BLaER1 treated with 17β-estradiol and CSF1 and Interleukin-3, amounts not matched to agents 10 nM and 100 nM (cell line): ENCODE data around the gene SSH2.

Source experiments
- H3K27ac ChIP-seq, 11 experiments: shearing (Covaris generic); formaldehyde crosslinking; 2 replicates each; pipeline ENCODE4 v1.8.1; 2022
- H3K27me3 ChIP-seq, 11 experiments: shearing (Covaris generic); formaldehyde crosslinking; 2 replicates each; pipeline ENCODE4 v1.8.1; 2022
- H3K36me3 ChIP-seq, 11 experiments: shearing (Covaris generic); formaldehyde crosslinking; 2 replicates each; pipeline ENCODE4 v1.8.1; 2022
- H3K4me1 ChIP-seq, 10 experiments: shearing (Covaris generic); formaldehyde crosslinking; 2 replicates each; pipeline ENCODE4 v1.8.1; 2022
- H3K4me2 ChIP-seq, 11 experiments: shearing (Covaris generic); formaldehyde crosslinking; 2 replicates each; pipeline ENCODE4 v1.8.1; 2022
- H3K4me3 ChIP-seq, 10 experiments: shearing (Covaris generic); formaldehyde crosslinking; 2 replicates each; pipeline ENCODE4 v1.8.1; 2022
- H3K9ac ChIP-seq, 11 experiments: shearing (Covaris generic); formaldehyde crosslinking; 2 replicates each; pipeline ENCODE4 v1.8.1; 2022
- H3K9me3 ChIP-seq, 11 experiments: shearing (Covaris generic); formaldehyde crosslinking; replicated peaks in 1 of 11; 2 replicates each; pipeline ENCODE4 v1.8.1; 2022
- H4K20me1 ChIP-seq, 11 experiments: shearing (Covaris generic); formaldehyde crosslinking; 2 replicates each; pipeline ENCODE4 v1.8.1; 2022
- Cebpa-rat ChIP-seq, 11 experiments: shearing (Covaris generic); IDR thresholded peaks; 2 replicates each; pipeline ENCODE4 v1.8.1; 2022

SSH2 gene

GRCh38 chr17:29642171-29642611 lies 287.8 kb downstream of the SSH2 start:
- H3K9me3 ChIP-seq = no peaks in the 10 kb centered on the region
- H4K20me1 ChIP-seq = peaks cover 0 to 33% (median 0%) of the 10 kb centered on the region in 11 experiments; a peak in 5 of 22 replicates
- peaks cover 32 to 89% (median 57%) of the 10 kb centered on the region in 11 experiments for H3K36me3 ChIP-seq
- H3K4me2 ChIP-seq = peak overlapping the region; percentile 72 to 92 (median 86)
- peak overlapping the region in 10 of 11 experiments; percentile 35 to 82 (median 66); a peak in 19 of 22 replicates for H3K9ac ChIP-seq
- TF ChIP-seq Cebpa-rat (IDR thresholded peaks at IDR 0.05) = no peak
- H3K4me3 ChIP-seq = peak overlapping the region in 2 of 10 experiments; percentile 0 to 3; a peak in 1 of 20 replicates
- H3K4me1 ChIP-seq = peaks cover 74 to 88% (median 86%) of the 10 kb centered on the region in 10 experiments
- H3K27me3 ChIP-seq = no peaks in the 10 kb centered on the region
- peak overlapping the region; percentile 31 to 92 (median 77); a peak in 20 of 22 replicates for H3K27ac ChIP-seq

- Histone ChIP-seq H3K9me3 (no peaks in the 10 kb centered on the region), H3K4me1 (peaks cover 73 to 78% (median 76%) of the 10 kb centered on the region in 10 experiments), H3K27ac (peak overlapping the region; percentile 31 to 92 (median 77); a peak in 20 of 22 replicates), H3K36me3 (peaks cover 32 to 89% (median 57%) of the 10 kb centered on the region in 11 experiments), H3K4me3 (peak overlapping the region in 3 of 10 experiments; percentile 3 to 47 (median 46); a peak in 6 of 20 replicates), H3K27me3 (no peaks in the 10 kb centered on the region), H3K9ac (peak overlapping the region; percentile 36 to 82 (median 61); a peak in 20 of 22 replicates), H4K20me1 (peaks cover 0 to 44% (median 5%) of the 10 kb centered on the region in 11 experiments; a peak in 9 of 22 replicates), H3K4me2 (peak overlapping the region; percentile 72 to 92 (median 86))
- no peak for TF ChIP-seq Cebpa-rat (IDR thresholded peaks at IDR 0.05)
Observed at GRCh38 chr17:29640981-29641642, 288.9 kb downstream of the SSH2 start.

- Histone ChIP-seq H4K20me1 (peaks cover 0 to 51% (median 10%) of the 10 kb centered on the region in 11 experiments; a peak in 11 of 22 replicates), H3K9me3 (no peaks in the 10 kb centered on the region), H3K27me3 (no peaks in the 10 kb centered on the region), H3K9ac (peak overlapping the region; percentile 36 to 82 (median 61); a peak in 21 of 22 replicates), H3K4me3 (peak overlapping the region in 7 of 10 experiments; percentile 5 to 47 (median 26); a peak in 9 of 20 replicates), H3K27ac (peak overlapping the region; percentile 2 to 92 (median 77); a peak in 21 of 22 replicates), H3K36me3 (peaks cover 35 to 89% (median 57%) of the 10 kb centered on the region in 11 experiments), H3K4me2 (peak overlapping the region; percentile 72 to 92 (median 86)), H3K4me1 (peaks cover 66 to 71% (median 69%) of the 10 kb centered on the region in 10 experiments)
- TF ChIP-seq Cebpa-rat (IDR thresholded peaks at IDR 0.05) = no peak
Observed at GRCh38 chr17:29640413-29640812, 289.6 kb downstream of the SSH2 start.

- peaks cover 87 to 100% (median 98%) of the 10 kb centered on the region in 11 experiments for H3K36me3 ChIP-seq
- no peaks in the 10 kb centered on the region for H3K27me3 ChIP-seq
- no peak for TF ChIP-seq Cebpa-rat (IDR thresholded peaks at IDR 0.05)
- H3K4me1 ChIP-seq = peaks cover under 1 to 28% (median 13%) of the 10 kb centered on the region in 10 experiments; a peak in 18 of 20 replicates
- H3K27ac ChIP-seq = no peak overlapping the region
- H4K20me1 ChIP-seq = peaks cover 12 to 96% (median 74%) of the 10 kb centered on the region in 11 experiments; a peak in 21 of 22 replicates
- no peak overlapping the region for H3K4me3 ChIP-seq
- no peaks in the 10 kb centered on the region for H3K9me3 ChIP-seq
- H3K4me2 ChIP-seq = no peak overlapping the region
- no peak overlapping the region for H3K9ac ChIP-seq
Observed at GRCh38 chr17:29633886-29634285, 296.1 kb downstream of the SSH2 start.

GRCh38 chr17:29630630-29631193 lies 299.3 kb downstream of the SSH2 start:
- H3K4me3 ChIP-seq = no peak overlapping the region
- no peak overlapping the region for H3K4me2 ChIP-seq
- H3K27ac ChIP-seq = no peak overlapping the region
- H3K4me1 ChIP-seq = peaks cover 0 to 55% (median 17%) of the 10 kb centered on the region in 10 experiments; a peak in 14 of 20 replicates
- no peak overlapping the region for H3K9ac ChIP-seq
- H4K20me1 ChIP-seq = peaks cover 21 to 100% (median 97%) of the 10 kb centered on the region in 11 experiments; a peak in 21 of 22 replicates
- no peak for TF ChIP-seq Cebpa-rat (IDR thresholded peaks at IDR 0.05)
- no peaks in the 10 kb centered on the region for H3K9me3 ChIP-seq
- H3K36me3 ChIP-seq = peaks cover 70 to 100% (median 93%) of the 10 kb centered on the region in 11 experiments
- no peaks in the 10 kb centered on the region for H3K27me3 ChIP-seq

GRCh38 chr17:29629839-29630238 lies 300.2 kb downstream of the SSH2 start:
- Histone ChIP-seq H3K9me3 (no peaks in the 10 kb centered on the region), H3K4me3 (no peak overlapping the region), H3K27ac (no peak overlapping the region), H3K27me3 (no peaks in the 10 kb centered on the region), H3K36me3 (peaks cover 62 to 97% (median 86%) of the 10 kb centered on the region in 11 experiments), H3K4me2 (no peak overlapping the region), H4K20me1 (peaks cover 21 to 100% (median 94%) of the 10 kb centered on the region in 11 experiments; a peak in 21 of 22 replicates), H3K9ac (no peak overlapping the region), H3K4me1 (peaks cover 0 to 62% (median 23%) of the 10 kb centered on the region in 10 experiments; a peak in 16 of 20 replicates)
- TF ChIP-seq Cebpa-rat (IDR thresholded peaks at IDR 0.05) = no peak

- Histone ChIP-seq H3K4me1 (peaks cover 7 to 69% (median 32%) of the 10 kb centered on the region in 10 experiments), H3K9ac (no peak overlapping the region), H3K4me2 (peak overlapping the region in 3 of 11 experiments; percentile 8 to 30 (median 10); a peak in 3 of 22 replicates), H4K20me1 (peaks cover 16 to 100% (median 86%) of the 10 kb centered on the region in 11 experiments; a peak in 21 of 22 replicates), H3K4me3 (no peak overlapping the region), H3K27me3 (no peaks in the 10 kb centered on the region), H3K36me3 (peaks cover 50 to 85% (median 74%) of the 10 kb centered on the region in 11 experiments), H3K9me3 (no peaks in the 10 kb centered on the region), H3K27ac (no peak overlapping the region)
- no peak for TF ChIP-seq Cebpa-rat (IDR thresholded peaks at IDR 0.05)
Observed at GRCh38 chr17:29628644-29629043, 301.4 kb downstream of the SSH2 start.

GRCh38 chr17:29627951-29628350 lies 302.1 kb downstream of the SSH2 start:
- TF ChIP-seq Cebpa-rat (IDR thresholded peaks at IDR 0.05) = no peak
- H4K20me1 ChIP-seq = peaks cover 13 to 100% (median 79%) of the 10 kb centered on the region in 11 experiments; a peak in 21 of 22 replicates
- peaks cover 14 to 76% (median 39%) of the 10 kb centered on the region in 10 experiments for H3K4me1 ChIP-seq
- H3K4me3 ChIP-seq = no peak overlapping the region
- no peaks in the 10 kb centered on the region for H3K9me3 ChIP-seq
- no peak overlapping the region for H3K27ac ChIP-seq
- peaks cover 43 to 78% (median 67%) of the 10 kb centered on the region in 11 experiments for H3K36me3 ChIP-seq
- H3K4me2 ChIP-seq = peak overlapping the region in 2 of 11 experiments; percentile 10 to 30; a peak in 3 of 22 replicates
- no peak overlapping the region for H3K9ac ChIP-seq
- H3K27me3 ChIP-seq = no peaks in the 10 kb centered on the region
